Activated CD8-positive, alpha-beta memory T cell treated with anti-CD3 and anti-CD28 coated beads for 36 hours (primary cell): ENCODE measurements around the gene LRP11. TPM values are rescaled to one million over a fixed set of nuclear protein-coding genes. Genes with fewer than 3 reads are reported as not detected.
"Not testable (repeated sequence)": the region's sequence is repeated elsewhere in the genome, so short reads cannot be mapped to it uniquely, and the experiment has no call there.

Experiments used
- CTCF ChIA-PET: fragments of 350-600 bp; sonication (Branson Sonifier 250); formaldehyde crosslinking; loops from one replicate; lab custom pipeline; 2021; ENCODE audit warnings: antibody characterized with exemption; lab: Charles Lee
- POLR2A ChIA-PET: fragments of 350-600 bp; sonication (Branson Sonifier 250); formaldehyde crosslinking; loops from one replicate; lab custom pipeline; 2021; ENCODE audit warnings: antibody characterized with exemption; lab: Charles Lee
- total RNA-seq, 2 experiments: library from RNA; stranded (reverse); gene quantifications; one replicate each; pipeline ENCODE4 v1.2.3, GENCODE V29; 2021

The LRP11 gene
- total RNA-seq, 2 experiments from 2014 or later, result 4.1 to 4.8 TPM

- CTCF ChIA-PET, result no interaction called here
- POLR2A ChIA-PET, result no interaction called here
Measured at GRCh38 chr6:149855741-149856140, 8.4 kb downstream of the LRP11 start.

- CTCF ChIA-PET, result no interaction called here
- POLR2A ChIA-PET, result no interaction called here
Measured at GRCh38 chr6:149855040-149855654, 9.0 kb downstream of the LRP11 start.

- CTCF ChIA-PET, result interaction anchor here (1.0 kb wide), 1 partner anchor 14 kb away, joined by 3 read pairs; no protein-coding TSS in a partner anchor
- POLR2A ChIA-PET, result no interaction called here
Measured at GRCh38 chr6:149854532-149854931, 9.6 kb downstream of the LRP11 start.

- POLR2A ChIA-PET, result not testable (repeated sequence)
- CTCF ChIA-PET, result interaction anchor here (1.0 kb wide), 1 partner anchor 13 kb away, joined by 3 read pairs; no protein-coding TSS in a partner anchor
Measured at GRCh38 chr6:149854017-149854416, 10.1 kb downstream of the LRP11 start.

DNA sequence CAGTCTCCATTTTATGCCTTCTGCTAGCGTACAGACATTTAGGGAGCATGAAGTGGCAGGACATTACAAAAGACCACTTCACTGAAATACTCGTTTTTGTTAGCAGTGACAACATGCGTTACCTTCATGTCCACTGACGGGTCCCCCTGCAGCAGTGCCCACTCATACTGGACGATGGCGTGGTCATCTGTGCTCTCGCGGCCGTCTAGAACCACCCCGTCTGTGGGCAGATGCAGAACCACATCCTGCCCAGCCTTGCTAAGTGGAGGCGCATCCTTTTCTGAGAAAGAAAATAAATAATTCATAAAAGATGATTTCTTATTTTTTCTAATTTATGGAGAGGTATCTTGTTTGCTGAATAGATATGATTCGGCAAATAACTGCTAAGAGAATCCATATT is 11.3 kb downstream of the LRP11 start:
- ChIA-PET POLR2A (no interaction called here), CTCF (no interaction called here)

DNA sequence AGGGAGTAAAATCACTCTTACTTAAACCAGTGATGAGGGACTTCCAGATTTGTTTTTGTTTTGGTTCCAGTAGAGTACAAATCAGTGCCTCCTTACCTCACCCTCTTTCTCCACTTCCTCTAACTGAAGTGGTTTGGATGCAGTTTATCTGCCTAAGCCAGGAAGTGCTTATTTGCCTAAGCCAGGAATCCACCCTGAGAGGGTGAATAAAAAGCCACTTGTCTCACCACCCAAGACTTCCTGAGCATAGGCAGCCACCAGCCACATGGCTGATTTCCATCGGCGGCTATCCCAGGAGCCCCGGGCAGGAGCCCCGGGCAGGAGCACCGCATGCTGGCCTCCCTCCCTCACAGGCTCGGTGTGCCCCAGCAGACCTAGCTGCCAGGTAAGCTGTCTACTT is 12.0 kb downstream of the LRP11 start:
- POLR2A ChIA-PET, result no interaction called here
- CTCF ChIA-PET, result no interaction called here

DNA sequence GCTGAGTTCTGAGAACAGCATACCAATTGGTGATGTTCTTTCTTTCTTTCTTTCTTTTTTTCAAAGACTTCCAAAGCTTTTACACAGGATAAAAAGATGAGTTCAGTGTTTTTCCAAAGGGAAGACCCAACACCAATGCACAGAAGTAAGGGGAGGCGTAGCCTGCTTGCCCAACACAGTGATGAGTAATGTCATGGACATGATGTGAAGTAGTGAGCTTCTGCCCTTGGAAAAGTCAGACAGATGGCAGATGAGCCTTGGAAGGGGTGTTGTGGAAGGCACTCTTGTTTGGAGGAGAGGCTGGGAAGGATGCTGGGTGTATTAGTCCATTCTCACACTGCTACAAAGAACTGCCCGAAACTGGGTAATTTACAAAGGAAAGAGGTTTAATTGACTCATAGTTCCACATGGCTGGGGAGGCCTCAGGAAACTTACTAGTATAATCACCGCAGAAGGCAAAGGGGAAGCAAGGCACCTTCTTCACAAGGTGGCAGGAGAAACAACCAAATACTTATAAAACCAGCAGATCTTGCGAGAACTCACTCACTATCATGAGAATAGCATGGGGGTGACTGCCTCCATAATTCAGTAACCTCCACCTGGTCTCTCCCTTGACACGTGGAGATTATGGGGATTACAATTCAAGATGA is 12.6 kb downstream of the LRP11 start:
- ChIA-PET POLR2A (no interaction called here), CTCF (interaction anchor here (1.0 to 1.4 kb wide), 2 partner anchors 10 to 14 kb away, joined by 3 to 6 read pairs; no protein-coding TSS in a partner anchor)

GRCh38 chr6:149848343-149848742 is 15.8 kb downstream of the LRP11 start:
- POLR2A ChIA-PET, result not testable (repeated sequence)
- CTCF ChIA-PET, result interaction anchor here (1.4 kb wide), 1 partner anchor 13 kb away, joined by 4 read pairs; no protein-coding TSS in a partner anchor

- ChIA-PET POLR2A (no interaction called here), CTCF (interaction anchor here (1.4 kb wide), 1 partner anchor 13 kb away, joined by 4 read pairs; no protein-coding TSS in a partner anchor)
Measured at GRCh38 chr6:149847939-149848267, 16.3 kb downstream of the LRP11 start.

- ChIA-PET POLR2A (no interaction called here), CTCF (interaction anchor here (1.0 to 1.2 kb wide), 2 partner anchors 11 to 18 kb away, joined by 3 read pairs; no protein-coding TSS in a partner anchor)
Measured at GRCh38 chr6:149846321-149846720, 17.8 kb downstream of the LRP11 start.

DNA sequence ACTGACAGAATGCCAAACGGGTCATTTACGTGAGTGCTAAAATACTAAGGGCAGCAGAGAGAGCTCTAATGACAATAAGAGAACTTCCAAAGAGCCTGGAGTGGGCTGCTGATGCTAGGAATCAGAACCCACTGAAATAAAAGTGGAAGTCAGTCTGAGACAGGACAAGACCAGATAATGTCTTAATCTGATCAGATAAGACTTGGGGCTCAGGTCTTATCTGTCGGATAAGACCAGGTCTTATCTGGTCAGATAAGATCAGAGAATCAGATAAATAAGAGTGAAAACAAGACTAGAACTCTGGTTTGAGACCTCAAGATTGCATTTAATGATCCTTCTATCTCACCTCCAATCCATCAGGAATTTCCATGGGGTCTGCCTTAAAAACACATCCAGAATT is 18.6 kb downstream of the LRP11 start:
- ChIA-PET POLR2A (no interaction called here), CTCF (no interaction called here)

GRCh38 chr6:149844480-149844879 is 19.7 kb downstream of the LRP11 start:
- ChIA-PET CTCF (no interaction called here), POLR2A (no interaction called here)

- CTCF ChIA-PET, result interaction anchor here (0.6 to 0.7 kb wide), 2 partner anchors 168 to 268 kb away, joined by 4 read pairs; no protein-coding TSS in a partner anchor
- POLR2A ChIA-PET, result not testable (repeated sequence)
Measured at GRCh38 chr6:149844036-149844435, 20.1 kb downstream of the LRP11 start.

GRCh38 chr6:149843051-149843633 is 21.0 kb downstream of the LRP11 start:
- POLR2A ChIA-PET, result no interaction called here
- CTCF ChIA-PET, result interaction anchor here (0.6 kb wide), 1 partner anchor 169 kb away, joined by 4 read pairs; no protein-coding TSS in a partner anchor

DNA sequence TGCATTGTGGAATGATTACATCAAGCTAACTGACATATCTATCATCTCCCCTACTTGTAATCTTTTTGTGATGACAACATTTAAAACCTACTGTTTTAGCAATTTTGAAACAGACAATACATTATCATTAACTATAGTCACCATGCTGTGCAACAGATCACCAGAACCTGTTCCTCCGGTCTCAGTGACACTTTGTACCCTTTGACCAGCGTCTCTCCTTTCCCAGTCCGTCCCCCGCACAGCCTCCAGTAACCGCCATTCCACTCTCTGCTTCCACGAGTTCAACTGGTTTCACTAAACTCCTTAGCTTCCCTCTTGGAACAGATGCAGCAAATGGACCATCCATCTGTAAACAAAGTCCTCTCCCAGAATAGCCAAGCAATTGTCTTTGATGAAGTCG is 21.8 kb downstream of the LRP11 start:
- ChIA-PET CTCF (no interaction called here), POLR2A (no interaction called here)

DNA sequence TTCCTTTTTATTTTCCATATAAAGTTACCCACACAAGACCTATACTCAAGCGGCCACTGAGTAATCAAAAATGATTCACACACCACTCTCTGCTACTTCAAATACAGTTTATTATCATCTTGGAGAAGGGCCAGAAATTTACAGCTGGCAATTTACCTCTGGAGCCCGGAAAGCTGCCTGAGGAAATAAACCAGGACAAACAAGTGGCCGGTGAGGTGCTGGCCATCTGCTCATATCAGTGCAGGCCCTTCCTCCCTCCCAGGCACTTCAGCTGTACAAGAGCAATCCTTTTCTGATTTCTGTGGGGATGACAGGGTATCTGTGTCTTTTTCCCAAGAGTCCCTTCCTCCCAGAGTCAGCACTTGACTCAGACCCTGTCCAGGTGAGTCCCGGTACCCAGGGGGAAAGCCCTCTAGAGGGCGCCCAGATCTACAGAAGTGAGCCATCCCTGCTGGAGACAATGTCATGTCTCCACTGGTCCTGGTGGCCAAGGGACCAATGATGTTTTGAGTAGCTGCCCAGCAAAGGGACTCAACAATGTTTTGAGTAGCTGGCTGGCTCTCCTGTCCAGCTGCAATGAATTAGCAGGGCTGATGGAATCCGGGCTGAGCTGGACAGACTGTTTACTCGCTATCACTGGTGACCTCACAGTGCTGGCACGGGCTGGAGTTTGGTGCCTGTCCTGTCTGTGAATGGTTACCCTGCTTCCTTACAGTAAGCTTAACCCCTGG is 23.6 kb downstream of the LRP11 start:
- POLR2A ChIA-PET, result no interaction called here
- CTCF ChIA-PET, result interaction anchor here (0.6 to 1.1 kb wide), 3 partner anchors 11 to 72 kb away, joined by 3 to 4 read pairs (median 3); no protein-coding TSS in a partner anchor

- ChIA-PET CTCF (interaction anchor here (0.8 to 1.8 kb wide), 7 partner anchors 9 to 91 kb away, joined by 3 to 5 read pairs (median 4); partner anchors contain the start of gene LRP11), POLR2A (no interaction called here)
Measured at GRCh38 chr6:149834513-149835481, 29.4 kb downstream of the LRP11 start.

DNA sequence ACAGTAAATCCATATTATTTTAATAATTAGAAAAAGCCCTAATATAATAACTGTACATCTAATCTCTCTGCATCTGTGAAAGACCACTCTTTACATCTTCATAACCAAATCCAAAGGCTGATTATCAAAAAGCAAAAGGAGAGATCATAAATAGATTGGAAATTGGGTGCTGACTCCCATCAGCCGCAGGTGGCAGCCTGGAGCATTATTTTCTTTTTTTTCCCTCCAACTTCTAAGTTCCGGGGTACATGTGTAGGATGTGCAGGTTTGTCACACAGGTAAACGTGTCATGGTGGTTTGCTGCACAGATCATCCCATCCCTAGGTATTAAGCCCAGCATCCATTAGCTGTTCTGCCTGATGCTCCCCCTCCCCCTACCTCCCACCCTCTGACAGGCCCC is 30.5 kb downstream of the LRP11 start:
- ChIA-PET POLR2A (no interaction called here), CTCF (interaction anchor here (0.9 to 1.8 kb wide), 3 partner anchors 8 to 47 kb away, joined by 4 to 5 read pairs (median 5); partner anchors contain the start of gene LRP11)
